Erythroblast (primary cell): ENCODE data around the gene CLEC9A.

ENCODE experiments used
- GATA1 ChIP-seq: IDR thresholded peaks from 2 replicates; pipeline ENCODE4 v1.6.1; 2011; ENCODE audit warnings: low read depth, mild to moderate bottlenecking, control low read depth, low read length, moderate library complexity
- POLR2A ChIP-seq: IDR thresholded peaks from 2 replicates; pipeline ENCODE4 v1.6.1; 2011; ENCODE audit warnings: mild to moderate bottlenecking, low read length

- TF ChIP-seq POLR2A (no peak), GATA1 (no peak)
Observed at GRCh38 chr12:10048526-10048925, 18.0 kb downstream of the CLEC9A start.
